Skeletal muscle cell (primary cell): Measurements from ENCODE around the gene XPO4.

ENCODE experiments used
- DNase-seq: peaks from one replicate; pipeline ENCODE4 v3.0.0-alpha.2; 2010; ENCODE audit warnings: low read depth
- H3K4me3 ChIP-seq: 2 replicates; pipeline ENCODE4 v1.5.1; 2011; ENCODE audit warnings: low read depth, mild to moderate bottlenecking, control low read depth, low read length, moderate library complexity

Gene XPO4

DNA sequence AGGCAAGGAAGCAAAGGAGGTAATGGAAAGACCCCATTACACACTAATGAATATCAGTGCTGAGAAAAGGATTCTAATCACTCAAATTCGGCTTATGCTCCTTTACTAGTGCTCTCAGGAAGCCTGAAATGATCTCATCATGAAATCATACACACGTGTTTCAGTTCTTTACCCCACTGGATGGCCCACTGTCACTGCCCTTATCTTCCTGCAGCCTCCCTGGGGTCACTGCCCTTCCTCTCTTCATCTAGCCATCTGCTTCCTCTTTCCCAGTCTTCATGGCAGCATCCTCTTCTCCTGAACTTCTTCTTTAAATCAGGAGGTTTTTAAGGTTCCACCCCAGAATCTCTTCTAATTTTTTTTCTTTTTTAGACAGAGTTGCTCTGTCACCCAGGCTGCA is 100.8 kb downstream of the XPO4 start:
- DNase-seq: no peak
- no peak overlapping the region for H3K4me3 ChIP-seq

DNA sequence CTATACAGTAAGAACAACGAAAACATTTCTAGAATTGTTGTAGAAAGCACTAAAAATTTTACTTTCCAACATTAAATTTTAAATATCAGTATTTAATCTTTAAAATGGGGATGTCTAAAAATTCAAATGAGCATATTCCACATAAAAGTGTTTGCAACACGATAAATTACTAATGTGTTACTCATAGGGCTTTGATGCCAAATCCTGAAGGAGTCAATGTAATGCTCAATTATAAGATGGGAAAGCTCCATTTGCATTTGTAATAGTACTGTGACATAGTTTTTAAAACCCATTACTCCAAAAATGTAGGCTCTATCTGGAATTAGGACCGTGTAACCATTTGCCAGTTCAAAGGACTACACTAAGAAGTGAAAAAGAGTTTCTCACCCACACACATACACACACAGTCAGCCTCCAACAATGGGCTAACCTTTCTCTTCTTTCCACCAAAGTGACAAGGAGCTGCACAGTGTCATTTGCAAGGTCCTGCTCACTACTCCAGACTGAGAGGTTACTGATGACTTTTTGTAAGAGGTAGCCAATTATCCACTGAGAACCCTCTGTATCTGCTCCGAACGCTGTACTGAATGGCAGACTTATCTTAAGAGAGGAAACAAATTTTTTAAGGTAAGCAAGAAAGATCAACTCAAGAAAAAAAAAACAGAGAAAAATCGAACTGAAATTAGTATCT is 102.7 kb downstream of the XPO4 start:
- H3K4me3 ChIP-seq: no peak overlapping the region
- no peak for DNase-seq

DNA sequence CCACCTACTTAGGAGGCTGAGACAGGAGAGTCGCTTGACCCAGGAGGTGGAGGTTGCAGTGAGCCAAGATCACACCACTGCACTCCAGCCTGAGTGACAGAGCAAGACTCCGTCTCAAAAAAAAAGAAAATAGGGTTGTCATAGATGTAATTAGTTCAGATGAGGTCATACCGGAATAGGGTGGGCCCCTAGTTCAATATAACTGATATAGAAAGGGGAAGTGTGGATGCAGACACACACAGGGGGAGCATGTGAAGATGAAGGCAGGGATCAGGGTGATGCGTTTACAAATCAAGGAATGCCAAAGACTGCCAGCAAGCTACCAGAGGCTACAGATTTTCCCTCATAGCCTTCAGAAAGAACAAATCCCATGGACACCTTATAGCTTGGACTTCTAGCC is 104.5 kb downstream of the XPO4 start:
- DNase-seq: no peak

DNA sequence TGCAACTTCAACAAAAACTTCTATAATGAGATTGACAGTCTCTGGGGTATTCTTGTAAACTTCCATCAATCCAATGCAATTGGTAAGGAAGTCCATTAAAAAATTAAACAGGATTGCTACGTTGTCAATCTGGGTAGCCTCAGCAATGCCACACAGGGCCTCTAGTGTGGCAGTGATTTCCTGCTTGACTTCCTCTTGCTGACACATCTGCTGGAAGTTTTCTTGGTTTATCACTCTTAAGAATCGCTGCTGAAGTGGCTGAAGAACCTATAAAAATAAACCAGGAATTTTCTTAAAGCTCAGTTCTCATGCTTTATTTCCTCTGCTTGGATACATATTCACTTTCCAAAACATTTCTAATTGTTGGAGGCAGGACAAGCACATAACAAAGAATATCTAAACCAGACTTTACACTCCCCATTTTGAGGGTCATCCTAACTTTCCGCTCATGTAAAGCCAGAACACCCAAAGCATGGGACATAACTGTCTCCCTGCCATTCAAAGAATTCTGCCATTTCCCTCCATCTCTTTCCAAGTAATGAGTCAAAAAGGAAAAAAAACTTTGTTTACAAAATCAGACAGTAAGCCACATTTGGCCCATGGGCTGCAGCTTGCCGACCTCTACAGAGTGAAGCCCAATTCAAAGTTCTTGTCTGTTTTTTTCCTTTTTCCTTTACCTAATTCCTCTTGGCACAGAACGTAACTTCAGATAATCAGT is 105.6 kb downstream of the XPO4 start:
- DNase-seq: no peak
- no peak overlapping the region for H3K4me3 ChIP-seq

More for the DNA sequence above, 104.5 kb downstream of the XPO4 start:
- no peak overlapping the region for H3K4me3 ChIP-seq

DNA sequence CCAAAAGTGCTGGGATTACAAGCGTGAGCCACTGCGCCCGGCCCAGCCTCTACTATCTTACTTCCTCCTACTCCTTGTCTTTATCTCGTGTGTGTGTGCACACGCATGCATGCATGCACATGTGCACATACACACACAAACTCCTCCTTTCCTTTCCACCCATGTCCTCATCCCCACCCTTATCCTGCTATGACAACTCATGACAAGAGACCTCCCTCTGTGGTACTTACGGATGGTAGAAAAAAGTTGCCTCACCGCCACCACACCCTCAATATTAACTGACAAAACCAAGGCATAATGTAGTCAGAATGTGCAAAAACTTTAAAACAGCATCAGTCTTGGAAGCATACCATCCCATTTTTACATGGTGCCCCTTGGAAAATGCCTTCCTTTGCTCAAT is 112.9 kb downstream of the XPO4 start:
- no peak overlapping the region for H3K4me3 ChIP-seq
- no peak for DNase-seq

DNA sequence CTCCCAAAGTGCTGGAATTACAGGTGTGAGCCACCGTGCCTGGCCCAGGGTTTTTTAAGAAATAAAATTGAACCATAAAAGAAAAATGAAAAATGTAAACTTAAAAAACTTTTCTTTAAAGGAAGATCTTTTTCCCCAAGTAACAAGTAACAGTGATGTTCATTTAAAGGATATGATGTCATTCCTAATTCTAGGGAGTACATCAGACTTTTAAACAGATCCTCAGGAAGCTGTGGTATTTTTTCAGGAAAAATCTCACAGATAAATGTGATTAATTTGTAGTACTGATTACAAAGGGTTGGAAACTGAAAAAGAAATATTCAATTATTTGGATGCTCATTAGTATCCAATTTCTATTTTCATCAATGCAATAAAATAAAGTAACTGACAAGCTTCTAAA is 114.2 kb downstream of the XPO4 start:
- H3K4me3 ChIP-seq: no peak overlapping the region
- no peak for DNase-seq

DNA sequence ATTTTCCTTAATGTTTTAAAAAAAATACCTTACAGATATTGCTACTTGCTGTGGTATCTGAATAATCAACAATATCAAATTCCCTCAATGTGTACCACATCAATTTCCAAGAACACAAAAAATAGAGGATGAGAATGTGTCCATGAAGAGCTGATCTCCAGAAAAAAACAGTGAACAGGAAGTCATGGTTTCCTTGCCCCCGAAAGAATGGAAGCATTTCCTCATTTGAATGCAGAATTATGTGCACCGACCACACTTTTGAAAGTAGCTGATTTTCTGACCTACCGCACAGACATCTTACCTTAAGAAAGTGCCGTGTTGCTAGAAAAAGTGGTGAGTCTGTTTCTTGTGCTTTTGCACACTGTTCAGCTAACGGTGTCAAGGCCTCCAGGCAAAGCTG is 115.4 kb downstream of the XPO4 start:
- no peak overlapping the region for H3K4me3 ChIP-seq
- DNase-seq: no peak

DNA sequence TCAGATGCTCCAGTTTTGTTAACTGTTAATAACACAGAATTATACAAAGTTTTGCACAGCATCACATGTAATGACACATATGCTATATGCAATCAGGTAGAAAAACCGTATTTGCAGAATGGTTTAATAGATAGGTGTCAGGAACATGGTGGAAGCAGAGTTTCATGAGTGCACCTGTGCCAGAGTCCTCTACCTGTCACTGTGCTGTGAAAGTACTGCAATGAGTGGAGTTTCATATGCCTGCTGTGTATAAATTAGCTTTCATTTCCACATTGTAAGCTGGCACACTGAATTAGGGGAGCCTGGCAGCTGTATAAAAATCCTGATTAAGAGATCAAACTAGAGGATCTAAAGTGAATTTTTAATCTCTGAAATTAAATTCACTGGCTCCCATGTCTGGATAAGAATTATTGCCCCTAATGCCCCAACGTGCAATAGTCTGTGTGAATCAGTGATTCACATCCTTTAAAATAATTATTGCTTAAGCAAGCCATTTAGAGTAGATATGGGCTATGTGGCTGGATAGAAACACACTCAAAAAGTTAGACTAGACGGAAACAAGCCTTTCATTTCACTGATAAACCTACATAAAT is 120.3 kb downstream of the XPO4 start:
- H3K4me3 ChIP-seq: no peak overlapping the region
- DNase-seq: no peak

DNA sequence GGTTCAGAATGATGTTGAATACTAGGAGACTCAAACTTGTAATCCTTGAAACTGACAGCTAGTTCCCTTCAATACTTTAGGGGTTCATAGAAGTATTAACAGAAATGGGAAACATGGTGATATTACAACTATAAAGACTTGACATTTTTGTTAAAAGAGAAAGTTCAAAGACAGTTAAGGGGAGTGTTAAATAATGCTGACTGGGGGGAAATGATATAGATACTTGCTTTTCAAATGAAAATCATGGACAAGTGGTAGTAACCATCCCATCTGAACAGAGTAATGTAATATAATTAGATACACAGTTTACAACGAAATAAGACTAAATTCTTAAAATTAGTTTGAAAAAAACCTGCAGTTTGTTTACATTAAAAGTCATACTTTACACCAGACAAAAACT is 122.2 kb downstream of the XPO4 start:
- DNase-seq: no peak
- H3K4me3 ChIP-seq: no peak overlapping the region

DNA sequence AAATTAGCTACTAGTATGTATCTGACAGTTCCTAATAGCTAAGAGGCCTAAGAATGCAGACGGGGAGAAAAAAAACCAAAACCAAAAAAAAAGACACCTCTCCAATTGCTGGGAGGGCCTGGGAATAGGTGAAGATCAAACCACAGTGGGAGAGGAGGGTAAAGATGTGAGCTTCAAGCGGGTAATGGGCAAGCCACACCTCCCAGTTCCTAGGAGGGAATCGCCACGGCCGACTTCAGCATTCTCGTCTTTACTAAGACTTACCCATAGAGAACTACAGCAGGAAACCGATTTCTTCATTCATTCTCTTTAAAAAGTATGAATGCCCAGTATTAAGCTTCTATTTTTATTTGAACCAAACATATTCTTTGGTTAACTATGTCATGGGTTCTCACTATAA is 123.1 kb downstream of the XPO4 start:
- no peak for DNase-seq
- H3K4me3 ChIP-seq: no peak overlapping the region

DNA sequence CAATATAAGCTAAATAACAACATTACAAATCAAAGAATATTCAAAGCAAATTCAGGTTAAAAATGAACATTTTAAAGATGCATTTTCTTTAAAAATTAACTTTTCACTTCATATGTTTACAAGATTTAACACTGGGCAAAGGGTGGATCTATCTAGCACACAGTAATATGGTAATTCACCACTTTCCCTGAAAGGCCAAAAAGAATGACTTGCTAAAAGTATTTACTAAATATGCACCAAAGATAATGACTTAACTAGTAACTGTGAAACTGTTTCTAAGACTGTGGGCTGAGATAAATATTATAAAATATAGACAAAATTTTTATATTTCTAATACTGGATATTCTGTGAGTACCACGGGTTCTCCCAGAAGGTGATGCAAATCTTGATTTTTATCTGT is 124.2 kb downstream of the XPO4 start:
- DNase-seq: no peak
- H3K4me3 ChIP-seq: no peak overlapping the region

DNA sequence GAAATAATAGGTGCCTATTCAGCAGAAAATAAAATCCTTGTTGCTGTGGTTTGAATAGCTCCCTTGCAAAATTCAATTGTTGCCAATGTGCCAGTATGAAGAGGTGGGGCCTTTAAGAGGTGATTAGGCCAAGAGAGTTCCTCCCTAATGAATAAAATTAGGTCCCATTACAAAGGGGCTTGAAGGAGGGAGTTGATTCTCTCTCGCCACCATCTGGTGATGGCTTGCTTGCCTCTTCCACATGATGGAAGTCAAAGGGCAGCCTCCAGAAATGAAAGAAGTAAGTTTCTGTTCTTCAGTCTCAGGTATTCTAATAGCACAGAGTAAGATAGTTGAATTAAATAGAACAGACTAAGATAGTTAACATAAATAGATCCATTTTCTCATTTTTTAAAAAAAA is 125.8 kb downstream of the XPO4 start:
- H3K4me3 ChIP-seq: no peak overlapping the region
- no peak for DNase-seq

DNA sequence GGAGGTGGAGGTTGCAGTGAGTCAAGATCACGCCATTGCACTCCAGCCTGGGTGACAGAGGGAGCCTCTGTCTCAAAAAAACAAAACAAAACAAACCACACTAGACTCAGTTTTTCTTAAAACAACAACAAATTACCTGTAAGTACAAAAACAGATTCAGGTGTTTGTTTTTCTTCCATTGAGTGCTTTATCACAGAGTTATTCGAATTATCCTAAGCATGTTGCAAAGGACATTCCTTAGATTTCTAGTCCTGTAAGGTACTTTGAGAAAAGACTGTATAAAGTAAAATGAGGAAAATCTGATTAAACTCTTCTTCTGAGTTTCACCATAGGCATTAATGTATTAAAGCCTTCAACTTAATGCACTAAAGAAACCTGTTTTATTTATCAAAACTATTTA is 126.6 kb downstream of the XPO4 start:
- no peak for DNase-seq
- no peak overlapping the region for H3K4me3 ChIP-seq

DNA sequence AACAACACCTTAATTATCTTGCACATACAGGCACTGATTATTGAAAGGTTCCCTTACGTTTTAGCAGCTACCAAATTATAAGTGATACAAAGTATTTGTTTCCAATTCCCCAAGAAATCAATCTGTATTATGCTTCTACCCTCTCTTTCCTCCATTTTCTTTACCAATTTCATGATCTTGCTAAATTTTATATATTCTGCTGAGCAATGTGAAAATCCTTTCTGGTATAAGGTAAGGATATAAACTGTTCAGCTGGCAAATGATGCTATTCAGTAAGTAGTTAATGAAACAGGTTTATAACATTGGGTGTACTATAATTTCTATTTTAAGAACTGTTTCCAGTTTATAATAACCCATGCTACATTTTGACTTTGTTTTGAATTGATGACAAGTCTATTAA is 127.8 kb downstream of the XPO4 start:
- no peak overlapping the region for H3K4me3 ChIP-seq
- no peak for DNase-seq

DNA sequence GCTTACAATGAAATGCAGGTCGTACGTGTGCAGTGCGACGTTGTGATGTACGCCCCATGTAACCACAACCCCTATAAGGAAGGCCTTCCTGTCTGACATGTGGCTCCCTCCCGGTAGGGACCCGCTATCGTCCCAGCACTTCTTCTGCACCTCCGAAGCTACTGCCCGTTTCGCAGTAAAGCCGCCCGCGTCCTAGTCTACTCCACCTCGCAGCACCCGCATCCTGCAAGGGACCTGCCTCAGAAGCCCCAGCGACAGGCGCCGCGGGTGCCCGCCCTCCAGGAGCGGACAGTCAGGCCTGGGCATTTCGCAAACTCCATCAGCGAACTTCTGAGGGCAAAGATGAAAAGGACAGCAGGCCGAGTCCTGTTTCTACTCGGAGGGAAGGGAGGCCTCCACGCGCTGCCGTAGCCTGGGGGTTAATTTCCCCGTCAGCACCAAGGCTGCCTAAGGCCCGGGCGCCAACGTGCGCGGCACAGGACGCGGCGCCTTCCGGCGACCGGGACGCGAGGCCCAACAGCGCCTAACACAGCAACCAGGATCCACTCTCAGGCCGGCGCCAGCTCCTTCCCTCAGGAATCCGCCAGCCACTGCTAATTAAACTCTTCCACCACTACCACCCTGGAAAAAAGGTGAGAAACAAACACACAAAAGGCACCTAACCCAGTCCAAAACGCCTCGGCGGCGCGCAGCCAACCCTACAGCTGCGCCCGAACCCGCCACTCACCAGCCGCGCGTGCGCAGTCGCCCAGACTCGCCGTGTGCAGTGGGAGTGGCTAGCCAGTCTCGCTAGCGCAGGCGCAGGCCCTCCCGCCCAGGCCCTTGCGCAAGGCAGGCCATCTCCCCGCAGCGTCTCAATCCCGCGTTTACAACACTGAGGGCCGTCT is 129.1 kb downstream of the XPO4 start, which contains the start of gene EEF1AKMT1:
Gene EEF1AKMT1 (minus strand): TSS at position 768 of the 887 bp plus-strand sequence. CDS start 16,363 bp downstream, outside the sequence.
- peak within 1 kb of the TSS; percentile 71 for H3K4me3 ChIP-seq
- peak; percentile 79 for DNase-seq

DNA sequence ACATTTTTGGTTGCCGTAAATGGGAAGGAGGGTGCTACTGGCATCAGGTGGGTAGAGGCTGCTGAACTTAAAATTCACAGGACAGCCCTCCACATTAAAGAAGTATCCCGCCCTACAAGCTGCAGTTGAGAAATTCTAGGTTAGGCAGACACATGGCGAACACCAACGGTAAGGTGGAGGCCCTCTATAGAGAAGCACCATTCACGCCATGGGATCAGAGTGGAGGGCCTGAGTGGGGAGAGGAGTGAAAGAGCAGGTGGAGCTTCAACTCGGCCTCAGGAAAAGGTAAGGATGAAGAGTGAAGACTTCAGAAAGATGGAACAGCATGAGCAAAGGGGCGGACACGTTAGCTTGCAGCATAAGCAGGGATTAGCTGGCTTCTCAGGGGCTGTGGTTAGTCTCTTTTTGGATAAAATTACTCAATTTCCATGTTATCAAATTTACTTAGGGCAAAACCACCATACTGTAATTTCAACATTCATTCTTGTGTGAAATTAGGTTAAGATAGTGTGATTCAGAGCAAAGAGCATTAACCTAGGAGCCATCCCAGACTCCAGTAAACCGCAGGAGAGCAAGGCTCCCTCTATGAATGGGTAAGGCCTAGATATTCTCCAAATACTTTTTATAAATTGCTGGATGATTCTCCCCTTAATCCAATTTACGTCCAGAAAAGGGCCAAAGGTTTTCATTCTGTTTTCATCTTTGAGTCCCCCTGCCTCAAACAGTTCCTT is 130.0 kb downstream of the XPO4 start:
- peak overlapping the region; percentile 71 for H3K4me3 ChIP-seq
- DNase-seq: no peak

DNA sequence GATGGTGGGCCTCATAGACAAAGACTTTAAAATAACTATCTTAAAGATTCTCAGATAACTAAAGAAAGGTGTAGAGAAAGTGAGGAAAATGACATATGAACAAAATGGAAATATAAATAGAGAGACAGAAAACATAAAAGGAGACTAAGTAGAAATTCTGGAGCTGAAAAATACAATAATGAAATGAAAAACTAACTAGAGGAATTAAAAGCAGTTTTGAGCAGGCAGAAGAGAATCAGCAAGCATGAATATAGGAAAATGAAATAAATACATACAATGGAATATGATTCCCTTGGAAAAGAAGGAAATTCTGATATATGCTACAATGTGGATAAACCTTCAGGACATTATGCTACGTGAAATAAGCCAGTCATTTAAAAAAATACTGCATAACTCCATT is 132.7 kb downstream of the XPO4 start:
- H3K4me3 ChIP-seq: no peak overlapping the region
- DNase-seq: no peak

DNA sequence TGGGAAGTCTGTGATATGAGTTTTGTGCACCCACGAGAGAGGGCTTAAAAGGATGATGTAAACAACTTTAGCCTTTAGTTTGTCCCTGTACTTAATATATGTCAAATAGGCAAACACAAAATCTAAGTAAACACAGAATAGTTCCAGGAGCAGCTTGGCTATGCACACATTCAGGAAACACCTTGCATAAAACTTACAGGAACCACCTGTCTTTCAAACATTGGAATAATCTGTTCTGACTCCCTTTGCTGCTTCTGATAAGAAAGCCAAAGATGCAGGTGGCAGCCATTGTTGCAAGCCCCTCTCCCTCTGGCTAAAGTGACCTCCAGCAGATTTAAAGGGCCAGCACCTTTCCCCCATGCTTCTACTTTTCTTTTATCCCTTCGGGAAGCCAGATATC is 133.5 kb downstream of the XPO4 start:
- no peak overlapping the region for H3K4me3 ChIP-seq
- DNase-seq: no peak

DNA sequence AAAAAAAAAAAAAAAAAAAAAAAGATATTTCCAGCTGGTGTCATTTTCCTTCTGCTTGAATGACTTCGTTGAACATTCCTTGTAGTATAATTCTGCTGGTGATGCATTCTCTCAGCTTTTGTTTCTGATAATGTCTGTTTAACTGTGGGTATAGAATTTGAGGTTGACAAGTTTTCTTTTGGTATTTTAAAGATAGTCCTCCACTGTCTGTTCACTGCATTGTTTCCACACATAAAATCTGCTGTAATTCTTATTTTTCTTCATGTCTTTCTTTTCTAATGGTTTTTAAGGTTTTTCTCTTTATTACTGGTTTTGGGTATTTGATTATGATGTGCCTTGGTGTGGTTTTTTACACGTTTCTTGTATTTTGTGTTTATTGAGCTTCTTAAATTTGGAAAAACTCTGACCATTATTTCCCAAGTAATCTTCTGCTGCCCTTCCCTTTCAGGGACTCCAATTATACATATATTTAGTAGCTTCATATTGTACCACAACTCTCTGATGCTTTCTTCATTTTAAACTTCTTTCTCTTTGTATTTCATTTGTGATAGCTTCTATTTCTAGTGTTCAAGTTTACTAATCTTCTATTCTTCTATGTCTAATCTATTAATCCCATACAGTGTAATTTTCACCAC is 135.1 kb downstream of the XPO4 start:
- H3K4me3 ChIP-seq: no peak overlapping the region

More for the DNA sequence above, 135.1 kb downstream of the XPO4 start:
- DNase-seq: no peak
